Measurements from ENCODE around the gene STK4. TPM values are rescaled to one million over a fixed set of nuclear protein-coding genes. Genes with fewer than 3 reads are reported as not detected.

STK4 gene
- total RNA-seq, 2 experiments from 2014 or later = 265 to 277 TPM

DNA sequence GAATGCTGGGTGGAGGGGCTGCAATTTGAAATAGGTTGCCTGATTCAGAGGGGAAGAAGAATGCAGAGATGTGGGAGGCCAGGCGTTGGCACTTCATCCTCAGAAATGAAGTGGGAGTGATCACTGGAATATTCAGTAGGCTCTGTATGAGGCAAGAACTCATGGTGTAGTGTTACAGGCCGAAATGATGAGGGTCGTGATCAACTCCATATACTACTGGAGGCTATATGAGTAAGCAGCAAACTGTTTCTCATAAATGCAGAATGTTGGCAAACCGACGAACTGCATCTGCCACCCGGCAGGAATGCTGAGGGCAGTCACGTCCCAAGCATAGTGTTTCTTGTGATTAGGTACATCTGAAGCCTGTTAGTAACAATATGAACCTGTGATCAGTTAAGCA lies 121.9 kb downstream of the STK4 start:
- Mint-ChIP-seq H3K9me3 (no peaks in the 10 kb centered on the region), H3K27me3 (no peaks in the 10 kb centered on the region), H3K36me3 (ENCODE audit: low read depth) (peaks cover 62% of the 10 kb centered on the region), H3K4me3 (no peak overlapping the region), H3K4me1 (ENCODE audit: low read depth) (peaks cover 13% of the 10 kb centered on the region), H3K27ac (no peak overlapping the region)
- POLR2A ChIA-PET = no interaction called here
- H3K36me3 ChIP-seq (ENCODE audit: insufficient read depth, low read length) = peaks cover 19% of the 10 kb centered on the region
- H3K4me1 ChIP-seq (ENCODE audit: insufficient read depth, low read length) = no peaks in the 10 kb centered on the region
- CTCF ChIA-PET = no interaction called here
- no peak overlapping the region for H3K4me3 ChIP-seq (ENCODE audit: low read length)
- no peak overlapping the region for H3K27ac ChIP-seq (ENCODE audit: low read depth in 1 of 2, low read length in 2 of 2)
- no peak for TF ChIP-seq CTCF (IDR thresholded peaks at IDR 0.05)
- H3K9me3 ChIP-seq (ENCODE audit: control insufficient read depth in 1 of 2, insufficient read depth in 1 of 2, low read length in 2 of 2) = no peaks in the 10 kb centered on the region
- DNase-seq (no peak), ATAC-seq (ENCODE audit: poor library complexity) (no peak)
- intact Hi-C loops (cut with DNase I, micrococcal nuclease) = no loop called here
- no peaks in the 10 kb centered on the region for H3K27me3 ChIP-seq (ENCODE audit: control insufficient read depth in 1 of 2, insufficient read depth in 2 of 2, low read length in 2 of 2)

DNA sequence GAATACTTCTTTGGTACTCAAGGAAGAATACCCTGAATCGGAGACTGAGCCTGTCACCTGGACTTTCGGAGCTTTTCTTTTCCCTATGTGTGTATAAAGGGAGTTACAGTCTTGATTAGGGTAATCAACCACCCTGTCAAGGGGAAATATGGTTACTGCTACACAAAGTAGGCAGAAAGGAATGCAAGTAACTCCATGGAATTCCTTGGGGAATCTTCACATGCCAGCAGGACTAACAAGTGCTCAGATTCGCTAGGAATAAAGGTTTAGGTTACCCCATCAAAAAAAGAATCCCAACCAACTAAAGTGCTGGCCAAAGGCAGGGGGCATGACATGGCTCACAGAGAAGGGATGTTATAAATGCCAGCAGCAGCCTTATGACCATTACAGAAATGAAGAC lies 124.2 kb downstream of the STK4 start:
- ATAC-seq (ENCODE audit: poor library complexity) = no peak
- H3K36me3 Mint-ChIP-seq (ENCODE audit: low read depth) = peaks cover 39% of the 10 kb centered on the region
- TF ChIP-seq CTCF (IDR thresholded peaks at IDR 0.05) = no peak
- H3K27me3 ChIP-seq (ENCODE audit: control insufficient read depth in 1 of 2, insufficient read depth in 2 of 2, low read length in 2 of 2) = no peaks in the 10 kb centered on the region
- H3K27ac Mint-ChIP-seq = no peak overlapping the region
- H3K27me3 Mint-ChIP-seq = no peaks in the 10 kb centered on the region
- peaks cover 10% of the 10 kb centered on the region for H3K36me3 ChIP-seq (ENCODE audit: insufficient read depth, low read length)
- ChIA-PET CTCF (no interaction called here), POLR2A (no interaction called here)
- H3K9me3 ChIP-seq (ENCODE audit: control insufficient read depth in 1 of 2, insufficient read depth in 1 of 2, low read length in 2 of 2) = no peaks in the 10 kb centered on the region
- H3K4me3 ChIP-seq (ENCODE audit: low read length) = no peak overlapping the region
- H3K4me1 ChIP-seq (ENCODE audit: insufficient read depth, low read length) = no peaks in the 10 kb centered on the region
- intact Hi-C loops (cut with DNase I, micrococcal nuclease) = loop anchor here (5.0 kb wide), 3 partner anchors 78 to 403 kb away; partner anchors contain the start of gene PABPC1L (in 1 of the 2)
- H3K27ac ChIP-seq (ENCODE audit: low read depth in 1 of 2, low read length in 2 of 2) = no peak overlapping the region
- peaks cover 11% of the 10 kb centered on the region for H3K4me1 Mint-ChIP-seq (ENCODE audit: low read depth)
- H3K9me3 Mint-ChIP-seq = no peaks in the 10 kb centered on the region
- no peak for DNase-seq
- H3K4me3 Mint-ChIP-seq = no peak overlapping the region

- Histone ChIP-seq H3K27me3 (ENCODE audit: control insufficient read depth in 1 of 2, insufficient read depth in 2 of 2, low read length in 2 of 2) (peaks cover 2 to 3% of the 10 kb centered on the region in 2 experiments), H3K27ac (ENCODE audit: low read depth in 1 of 2, low read length in 2 of 2) (no peak overlapping the region), H3K9me3 (ENCODE audit: control insufficient read depth in 1 of 2, insufficient read depth in 1 of 2, low read length in 2 of 2) (no peaks in the 10 kb centered on the region), H3K4me3 (ENCODE audit: low read length) (no peak overlapping the region), H3K36me3 (ENCODE audit: insufficient read depth, low read length) (peaks cover 6% of the 10 kb centered on the region), H3K4me1 (ENCODE audit: insufficient read depth, low read length) (no peaks in the 10 kb centered on the region)
- Mint-ChIP-seq H3K9me3 (no peaks in the 10 kb centered on the region), H3K4me3 (no peak overlapping the region), H3K27ac (no peak overlapping the region), H3K36me3 (ENCODE audit: low read depth) (peaks cover 30% of the 10 kb centered on the region), H3K4me1 (ENCODE audit: low read depth) (peaks cover 12% of the 10 kb centered on the region), H3K27me3 (peaks cover 7% of the 10 kb centered on the region)
- TF ChIP-seq CTCF (IDR thresholded peaks at IDR 0.05) = no peak
- POLR2A ChIA-PET = no interaction called here
- intact Hi-C loops (cut with DNase I, micrococcal nuclease) = loop anchor here (5.0 kb wide), 3 partner anchors 79 to 404 kb away; partner anchors contain the start of gene PABPC1L (in 1 of the 2)
- ATAC-seq (ENCODE audit: poor library complexity) = no peak
- CTCF ChIA-PET = no interaction called here
- no peak for DNase-seq
Observed at GRCh38 chr20:45091366-45091765, 125.1 kb downstream of the STK4 start.

Data from CD4-positive, alpha-beta T cell (primary cell).